Cortex of kidney (tissue), 1 donor: Measurements from ENCODE around the gene ZNF70.

Source experiments
- DNase-seq: peaks from one replicate; lab custom pipeline; 2025; lab: John Stamatoyannopoulos, UW

Gene ZNF70

GRCh38 chr22:23692598-23693291 lies 58.2 kb downstream of the ZNF70 start:
- no peak for DNase-seq

GRCh38 chr22:23691748-23692423 lies 59.0 kb downstream of the ZNF70 start:
- DNase-seq = no peak

GRCh38 chr22:23690713-23691112 lies 60.2 kb downstream of the ZNF70 start, which contains the start of gene RGL4:
RGL4 (plus strand) TSS chr22:23691013; CDS start chr22:23692031, 1,018 bp downstream.
- DNase-seq = no peak

- DNase-seq = no peak
These were observed 61.5 kb downstream of the ZNF70 start for GRCh38 chr22:23689414-23689813.
